ENCODE results near the gene ZNF205. TPM values are rescaled to one million over a fixed set of nuclear protein-coding genes. Genes with fewer than 3 reads are reported as not detected.

Gene ZNF205
- total RNA-seq, 4 donors from 2014 or later = 19.4 to 29.2 (median 21.5) TPM

DNA sequence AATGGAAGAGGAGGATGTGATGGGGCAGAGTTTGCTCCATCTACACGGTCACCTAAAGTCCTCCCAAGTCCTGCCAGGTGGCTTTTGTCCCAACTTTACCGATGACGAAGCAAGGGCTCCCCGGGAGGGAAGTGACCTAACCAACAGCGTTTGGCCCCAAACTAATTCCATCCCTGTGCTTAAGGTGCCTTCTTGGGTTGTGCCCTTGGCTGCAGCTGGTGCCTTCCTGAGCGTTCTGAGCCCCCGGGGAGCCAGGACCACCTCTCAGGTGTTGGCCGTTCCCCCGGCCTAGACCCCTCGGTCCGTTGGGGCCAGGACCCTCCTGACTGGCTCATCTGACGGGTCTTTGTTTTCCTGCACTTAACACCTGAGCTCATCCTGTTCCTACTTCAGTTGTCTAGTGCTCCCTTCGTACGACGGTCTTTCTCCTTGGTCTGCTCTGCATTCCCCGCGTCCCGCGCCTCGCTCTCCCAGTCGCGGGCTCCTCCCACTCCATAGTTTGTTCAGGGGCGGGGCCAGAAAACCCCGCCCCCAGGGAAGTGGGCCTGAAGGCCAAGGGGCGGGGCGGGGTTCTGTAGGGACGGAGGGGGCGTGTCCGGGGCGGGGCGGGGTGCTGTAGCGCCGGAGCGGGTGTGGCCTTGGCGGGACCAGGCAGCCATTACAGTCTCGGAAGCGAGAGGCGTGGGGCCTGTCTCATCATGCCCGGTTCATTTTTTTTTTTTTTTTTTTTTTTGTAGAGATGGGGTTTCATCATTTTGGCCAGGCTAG, 12.5 kb upstream of the ZNF205 start:
- no peaks in the 10 kb centered on the region for H3K36me3 ChIP-seq
- H3K9me3 ChIP-seq = no peaks in the 10 kb centered on the region
- H3K27ac ChIP-seq = no peak overlapping the region
- H3K4me3 ChIP-seq = peak overlapping the region in 1 of 4 donors; percentile 15
- no peak for TF ChIP-seq EP300 (IDR thresholded peaks at IDR 0.05)
- TF ChIP-seq, protein P1, sequence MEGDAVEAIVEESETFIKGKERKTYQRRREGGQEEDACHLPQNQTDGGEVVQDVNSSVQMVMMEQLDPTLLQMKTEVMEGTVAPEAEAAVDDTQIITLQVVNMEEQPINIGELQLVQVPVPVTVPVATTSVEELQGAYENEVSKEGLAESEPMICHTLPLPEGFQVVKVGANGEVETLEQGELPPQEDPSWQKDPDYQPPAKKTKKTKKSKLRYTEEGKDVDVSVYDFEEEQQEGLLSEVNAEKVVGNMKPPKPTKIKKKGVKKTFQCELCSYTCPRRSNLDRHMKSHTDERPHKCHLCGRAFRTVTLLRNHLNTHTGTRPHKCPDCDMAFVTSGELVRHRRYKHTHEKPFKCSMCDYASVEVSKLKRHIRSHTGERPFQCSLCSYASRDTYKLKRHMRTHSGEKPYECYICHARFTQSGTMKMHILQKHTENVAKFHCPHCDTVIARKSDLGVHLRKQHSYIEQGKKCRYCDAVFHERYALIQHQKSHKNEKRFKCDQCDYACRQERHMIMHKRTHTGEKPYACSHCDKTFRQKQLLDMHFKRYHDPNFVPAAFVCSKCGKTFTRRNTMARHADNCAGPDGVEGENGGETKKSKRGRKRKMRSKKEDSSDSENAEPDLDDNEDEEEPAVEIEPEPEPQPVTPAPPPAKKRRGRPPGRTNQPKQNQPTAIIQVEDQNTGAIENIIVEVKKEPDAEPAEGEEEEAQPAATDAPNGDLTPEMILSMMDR (IDR thresholded peaks at IDR 0.05) = no peak
- TF ChIP-seq POLR2A (IDR thresholded peaks at IDR 0.05) = no peak
- peak; percentile 77 to 78 for DNase-seq (ENCODE audit: low spot score in 2 of 2)
- peaks cover 0 to 7% (median 3%) of the 10 kb centered on the region in 4 donors for H3K4me1 ChIP-seq
- peaks cover 0 to 52% of the 10 kb centered on the region in 2 donors for H3K27me3 ChIP-seq
- 3 to 7% methylated on average over 39 of the region's 39 CpGs for WGBS, 2 donors

DNA sequence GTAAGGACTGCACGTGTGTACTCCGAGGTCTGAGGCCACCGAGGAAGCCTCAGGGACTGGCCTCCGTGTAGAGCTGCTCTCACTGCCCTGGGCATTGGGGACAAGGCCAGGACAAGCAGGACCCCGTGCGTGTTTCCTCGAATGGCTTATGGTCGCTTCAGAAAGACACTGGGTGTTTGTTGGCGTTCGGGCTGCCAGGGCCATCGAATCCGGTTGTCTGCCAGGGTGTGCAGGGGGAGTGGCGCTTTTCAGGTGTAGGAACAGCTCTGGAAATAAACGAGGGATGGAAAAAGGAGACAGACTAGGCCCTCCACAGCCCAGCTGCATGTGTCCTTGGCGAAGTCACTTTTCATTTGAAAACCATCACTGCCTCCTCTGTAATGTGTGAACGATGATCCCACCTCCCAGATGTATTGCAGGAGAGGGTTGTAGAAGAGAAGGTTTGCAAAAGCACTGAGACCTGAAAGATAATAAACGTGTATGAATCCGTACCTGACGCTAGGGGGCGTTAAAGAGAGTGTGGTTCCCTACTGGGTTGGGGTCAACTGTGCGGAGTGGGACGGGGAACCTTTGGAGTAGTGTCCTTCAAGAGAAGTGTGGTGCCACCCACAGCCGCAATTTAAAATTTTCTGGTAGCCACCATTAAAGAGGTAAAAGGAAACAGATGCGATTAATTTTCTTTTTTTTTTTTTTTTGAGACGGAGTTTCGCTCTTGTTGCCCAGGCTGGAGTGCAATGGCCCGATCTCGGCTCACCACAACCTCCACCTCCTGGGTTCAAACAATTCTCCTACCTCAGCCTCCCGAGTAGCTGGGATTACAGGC, 11.2 kb upstream of the ZNF205 start:
- DNase-seq (ENCODE audit: low spot score in 2 of 2) = no peak
- H3K4me1 ChIP-seq = peaks cover 0 to 14% (median 5%) of the 10 kb centered on the region in 4 donors
- H3K27me3 ChIP-seq = peaks cover 0 to 52% of the 10 kb centered on the region in 2 donors
- TF ChIP-seq, protein P1 (IDR thresholded peaks at IDR 0.05) = peak in 4 of 5 experiments; percentile 28 to 39 (median 32)
- TF ChIP-seq POLR2A (IDR thresholded peaks at IDR 0.05) = no peak
- no peak overlapping the region for H3K4me3 ChIP-seq
- 39 to 63% methylated on average over 20 to 29 of the region's 29 CpGs for WGBS, 2 donors
- H3K9me3 ChIP-seq = no peaks in the 10 kb centered on the region
- peak overlapping the region in 1 of 4 donors; percentile 15 for H3K27ac ChIP-seq
- H3K36me3 ChIP-seq = no peaks in the 10 kb centered on the region

DNA sequence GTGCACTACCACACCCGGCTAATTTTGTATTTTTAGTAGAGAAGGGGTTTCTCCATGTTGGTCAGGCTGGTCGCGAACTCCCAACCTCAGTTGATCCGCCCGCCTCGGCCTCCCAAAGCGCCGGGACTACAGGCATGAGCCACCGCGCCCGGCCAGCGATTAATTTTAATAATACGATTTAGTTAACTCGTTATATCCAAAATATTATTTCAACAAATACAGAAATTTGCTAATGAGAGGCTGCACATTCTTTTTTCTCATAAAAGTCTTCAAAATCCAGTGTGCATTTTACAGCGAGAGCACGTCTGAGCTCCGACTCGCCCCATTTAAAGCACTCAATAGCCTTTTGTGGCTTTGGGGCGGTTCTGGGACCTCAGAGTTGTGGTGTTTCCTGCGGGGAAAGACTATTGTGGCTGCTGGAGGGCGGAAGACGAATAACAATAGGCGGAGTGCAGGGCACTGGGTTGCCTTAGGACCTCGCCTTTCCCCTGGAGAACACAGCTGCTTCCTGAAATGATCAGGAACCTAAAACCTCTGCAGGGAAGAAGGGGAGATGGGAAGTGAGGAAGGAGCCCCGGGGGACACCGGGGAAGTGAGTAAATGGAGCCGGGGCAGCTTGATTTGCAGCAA, 10.4 kb upstream of the ZNF205 start:
- Histone ChIP-seq H3K27ac (peak overlapping the region in 1 of 4 donors; percentile 15), H3K4me3 (no peak overlapping the region), H3K4me1 (peaks cover 0 to 18% (median 8%) of the 10 kb centered on the region in 4 donors), H3K27me3 (peaks cover 0 to 51% of the 10 kb centered on the region in 2 donors), H3K36me3 (no peaks in the 10 kb centered on the region), H3K9me3 (no peaks in the 10 kb centered on the region)
- no peak for DNase-seq (ENCODE audit: low spot score in 2 of 2)
- WGBS, 2 donors = 18 to 44% methylated on average over 27 of the region's 27 CpGs
- TF ChIP-seq EP300 (IDR thresholded peaks at IDR 0.05) = peak in 1 of 2 donors; percentile 40
- no peak for TF ChIP-seq POLR2A (IDR thresholded peaks at IDR 0.05)

DNA sequence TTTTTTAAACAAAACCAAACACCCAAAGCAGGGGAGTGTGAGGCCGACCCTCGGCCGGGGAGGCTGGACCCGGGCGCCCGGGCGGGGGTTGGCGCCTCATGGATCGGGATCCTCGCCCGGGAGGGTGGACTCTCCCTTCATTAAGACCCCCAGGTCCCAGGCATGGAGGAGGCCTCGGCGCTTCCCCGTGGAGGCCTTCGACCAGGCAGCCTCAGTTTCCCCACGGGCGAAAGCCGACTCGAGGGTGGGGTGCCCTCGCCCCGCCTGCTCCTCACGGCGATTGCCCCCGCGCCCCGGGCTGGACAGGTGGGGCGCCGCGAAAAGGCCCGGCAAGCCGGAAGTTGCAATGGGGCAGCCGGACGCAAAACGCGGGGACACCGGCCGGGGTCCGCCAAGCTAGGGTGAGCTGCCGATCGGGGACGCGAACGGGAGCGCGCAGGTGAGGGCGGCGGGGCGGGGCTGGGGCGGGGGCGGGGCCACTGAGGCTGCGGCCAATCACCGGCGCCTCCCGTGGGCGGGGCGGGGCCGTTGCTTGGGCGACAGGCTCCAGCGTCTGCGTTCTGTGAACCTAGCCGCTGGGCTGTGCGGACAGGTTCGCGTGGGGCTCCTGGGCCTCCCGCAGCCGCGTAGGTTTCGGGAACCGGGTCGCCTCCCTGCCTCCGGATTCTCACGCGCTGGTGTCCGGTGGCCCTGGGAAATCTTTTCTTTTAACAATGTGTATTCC, 6.0 kb upstream of the ZNF205 start:
- 2 to 6% methylated on average over 31 to 38 of the region's 74 CpGs for WGBS, 2 donors
- H3K27me3 ChIP-seq = peaks cover 0 to 11% of the 10 kb centered on the region in 2 donors
- peaks cover 0 to 18% (median 11%) of the 10 kb centered on the region in 4 donors for H3K4me1 ChIP-seq
- peak overlapping the region; percentile 26 to 86 (median 74) for H3K27ac ChIP-seq
- TF ChIP-seq, protein P1 (IDR thresholded peaks at IDR 0.05) = no peak
- TF ChIP-seq POLR2A (IDR thresholded peaks at IDR 0.05) = no peak
- peak; percentile 29 to 68 for TF ChIP-seq EP300 (IDR thresholded peaks at IDR 0.05)
- no peaks in the 10 kb centered on the region for H3K9me3 ChIP-seq
- DNase-seq (ENCODE audit: low spot score in 2 of 2) = peak; percentile 53 to 76
- no peaks in the 10 kb centered on the region for H3K36me3 ChIP-seq
- H3K4me3 ChIP-seq = peak overlapping the region; percentile 48 to 70 (median 58)
